Effector memory CD4-positive, alpha-beta T cell (primary cell): ENCODE results near the gene UBTF.
"Not testable (repeated sequence)": the region's sequence is repeated elsewhere in the genome, so short reads cannot be mapped to it uniquely, and the experiment has no call there.

Experiments used
- DNase-seq, 3 donors: peaks; one replicate each; pipeline ENCODE4 v3.0.0-alpha.2; 2020
- H3K27ac ChIP-seq: 2 replicates; pipeline ENCODE4 v1.7.0; 2013; ENCODE audit warnings: mild to moderate bottlenecking, low read length, moderate library complexity; ENCODE audit not compliant: insufficient read depth, poor library complexity, severe bottlenecking
- H3K27me3 ChIP-seq: replicated peaks from 2 replicates; pipeline ENCODE4 v1.7.0; 2013; ENCODE audit warnings: mild to moderate bottlenecking, low read length; ENCODE audit not compliant: insufficient read depth, control insufficient read depth, poor library complexity, severe bottlenecking
- H3K36me3 ChIP-seq: 2 replicates; pipeline ENCODE4 v1.7.0; 2013; ENCODE audit warnings: mild to moderate bottlenecking, low read length, moderate library complexity; ENCODE audit not compliant: control insufficient read depth, insufficient read depth
- H3K4me1 ChIP-seq: 2 replicates; pipeline ENCODE4 v1.7.0; 2013; ENCODE audit warnings: low read length, mild to moderate bottlenecking; ENCODE audit not compliant: control insufficient read depth, insufficient read depth, poor library complexity, severe bottlenecking
- H3K4me3 ChIP-seq: 2 replicates; pipeline ENCODE4 v1.7.0; 2013; ENCODE audit warnings: low read length, low read depth, mild to moderate bottlenecking; ENCODE audit not compliant: insufficient read depth, poor library complexity, severe bottlenecking
- H3K9me3 ChIP-seq: 2 replicates; pipeline ENCODE4 v1.7.0; 2013; ENCODE audit warnings: mild to moderate bottlenecking, low read length, moderate library complexity; ENCODE audit not compliant: control insufficient read depth

The UBTF gene

DNA sequence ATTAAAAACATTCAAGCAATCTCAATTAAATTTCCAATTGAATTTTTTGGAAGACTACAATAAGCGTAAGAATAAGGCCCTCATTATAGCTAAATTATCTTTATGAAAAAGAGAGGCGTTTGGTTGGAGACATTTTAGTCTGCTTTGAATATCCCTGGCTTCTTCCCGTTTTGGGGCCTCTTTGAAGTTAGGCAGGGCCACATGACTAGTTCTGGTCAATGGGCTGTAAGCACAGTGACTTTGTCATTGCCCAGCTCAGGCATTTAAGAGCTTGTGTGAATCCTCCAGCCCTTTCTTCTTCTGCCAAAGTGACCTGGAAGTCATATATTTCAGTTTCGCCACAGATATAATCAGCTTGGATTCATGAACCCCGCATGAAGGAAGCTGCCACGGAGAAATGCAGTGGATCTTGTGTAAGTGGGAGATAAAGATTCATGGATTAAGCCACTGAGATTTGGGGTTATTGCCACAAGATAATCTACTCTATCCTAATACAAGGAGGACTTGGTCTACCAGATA is 21.7 kb upstream of the UBTF start:
- Histone ChIP-seq H3K4me1 (peaks cover 7% of the 10 kb centered on the region), H3K27ac (no peak overlapping the region)
- no peak for DNase-seq

GRCh38 chr17:44237886-44238285 is 18.4 kb upstream of the UBTF start:
- not testable (repeated sequence) for H3K4me1 ChIP-seq, H3K27ac ChIP-seq, H3K36me3 ChIP-seq, H3K4me3 ChIP-seq, DNase-seq, H3K9me3 ChIP-seq, H3K27me3 ChIP-seq

More for the DNA sequence above, 21.7 kb upstream of the UBTF start:
- no peaks in the 10 kb centered on the region for H3K9me3 ChIP-seq
- no peak overlapping the region for H3K4me3 ChIP-seq
- no peaks in the 10 kb centered on the region for H3K36me3 ChIP-seq
- no peaks in the 10 kb centered on the region for H3K27me3 ChIP-seq

- no peak overlapping the region for H3K27ac ChIP-seq
- no peaks in the 10 kb centered on the region for H3K36me3 ChIP-seq
- no peak for DNase-seq
- no peaks in the 10 kb centered on the region for H3K9me3 ChIP-seq
- H3K27me3 ChIP-seq = no peaks in the 10 kb centered on the region
- no peaks in the 10 kb centered on the region for H3K4me1 ChIP-seq
- H3K4me3 ChIP-seq = no peak overlapping the region
Observed at GRCh38 chr17:44236444-44236991, 17.0 kb upstream of the UBTF start.

DNA sequence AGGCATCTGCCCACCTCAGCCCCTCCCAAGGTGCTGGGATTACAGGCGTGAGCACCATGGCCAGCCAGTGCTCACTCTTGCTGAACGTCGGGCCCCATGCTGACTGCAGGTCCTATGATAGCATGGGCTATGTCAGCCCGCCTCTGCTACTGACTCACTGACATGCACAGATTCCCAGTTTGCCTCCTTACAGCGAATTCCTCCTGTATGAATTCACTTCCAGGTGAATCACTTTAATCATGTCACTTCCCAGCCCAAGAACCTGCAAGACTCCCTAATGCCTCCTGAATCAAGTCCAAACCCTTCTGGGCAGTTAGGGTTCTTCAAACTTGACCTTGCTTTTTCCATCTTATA is 16.1 kb upstream of the UBTF start:
- no peak overlapping the region for H3K27ac ChIP-seq
- no peak overlapping the region for H3K4me3 ChIP-seq
- DNase-seq = no peak
- no peaks in the 10 kb centered on the region for H3K27me3 ChIP-seq
- no peaks in the 10 kb centered on the region for H3K36me3 ChIP-seq
- no peaks in the 10 kb centered on the region for H3K4me1 ChIP-seq
- H3K9me3 ChIP-seq = no peaks in the 10 kb centered on the region

DNA sequence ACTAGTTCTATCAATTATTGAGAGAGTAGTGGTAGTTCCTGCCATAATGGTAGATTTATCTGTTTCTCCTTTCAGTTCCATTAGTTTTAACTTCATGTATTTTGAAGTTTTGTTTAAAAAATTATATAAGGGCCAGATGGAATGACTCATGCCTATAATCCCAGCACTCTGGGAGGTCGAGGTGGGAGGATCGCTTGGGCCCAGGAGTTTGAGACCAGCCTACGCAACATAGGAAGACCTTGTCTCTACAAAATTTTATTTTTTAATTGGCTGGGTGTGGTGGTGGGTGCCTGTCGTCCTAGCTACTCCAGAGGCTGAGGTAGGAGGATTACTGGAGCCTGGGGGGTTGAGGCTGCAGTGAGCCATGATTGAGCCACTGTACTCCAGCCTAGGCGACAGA is 14.1 kb upstream of the UBTF start:
- Histone ChIP-seq H3K4me1 (no peaks in the 10 kb centered on the region), H3K9me3 (no peaks in the 10 kb centered on the region), H3K27ac (no peak overlapping the region), H3K36me3 (no peaks in the 10 kb centered on the region), H3K4me3 (no peak overlapping the region), H3K27me3 (no peaks in the 10 kb centered on the region)
- no peak for DNase-seq

DNA sequence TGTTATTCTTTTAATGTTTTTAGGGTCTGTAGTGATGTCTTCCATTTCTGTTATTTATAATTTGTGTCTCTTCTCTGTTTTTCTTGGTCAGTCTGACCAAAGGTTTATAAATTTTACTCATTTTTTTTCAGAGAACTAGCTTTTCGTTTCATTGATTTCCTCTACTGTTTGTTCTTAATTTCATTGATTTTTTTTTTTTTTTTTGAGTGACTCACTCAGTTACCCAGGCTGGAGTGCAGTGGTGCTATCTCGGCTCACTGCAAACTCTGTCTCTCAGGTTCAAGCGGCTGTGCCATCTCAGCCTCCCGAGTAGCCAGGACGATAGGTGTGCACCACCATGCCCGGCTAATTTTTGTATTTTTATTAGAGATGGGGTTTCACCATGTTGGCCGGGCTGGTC is 12.6 kb upstream of the UBTF start:
- Histone ChIP-seq H3K27me3 (no peaks in the 10 kb centered on the region), H3K4me1 (no peaks in the 10 kb centered on the region), H3K27ac (no peak overlapping the region), H3K36me3 (no peaks in the 10 kb centered on the region), H3K9me3 (no peaks in the 10 kb centered on the region), H3K4me3 (no peak overlapping the region)
- no peak for DNase-seq

DNA sequence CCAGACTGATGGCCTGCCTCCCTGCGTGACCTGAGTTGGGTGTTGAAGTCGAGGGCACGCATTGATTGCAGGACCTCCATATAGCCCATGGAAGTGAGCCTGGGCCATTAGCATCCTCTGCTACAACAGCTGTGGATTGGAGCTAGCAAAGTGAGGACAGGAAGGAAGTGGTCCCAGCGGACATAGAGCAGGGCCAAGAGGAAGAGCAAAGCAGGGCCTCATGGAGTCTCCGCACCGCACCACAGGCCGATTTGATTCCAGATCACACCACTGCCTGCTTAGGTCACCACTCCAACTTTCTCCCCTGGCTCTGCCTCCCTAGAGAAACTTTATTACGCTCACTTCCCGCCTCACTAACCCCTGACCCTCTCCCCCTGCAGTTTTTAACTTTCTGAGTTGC is 10.7 kb upstream of the UBTF start:
- H3K27me3 ChIP-seq = no peaks in the 10 kb centered on the region
- no peaks in the 10 kb centered on the region for H3K36me3 ChIP-seq
- no peak overlapping the region for H3K4me3 ChIP-seq
- no peaks in the 10 kb centered on the region for H3K9me3 ChIP-seq
- no peak for DNase-seq
- H3K4me1 ChIP-seq = no peaks in the 10 kb centered on the region
- no peak overlapping the region for H3K27ac ChIP-seq

DNA sequence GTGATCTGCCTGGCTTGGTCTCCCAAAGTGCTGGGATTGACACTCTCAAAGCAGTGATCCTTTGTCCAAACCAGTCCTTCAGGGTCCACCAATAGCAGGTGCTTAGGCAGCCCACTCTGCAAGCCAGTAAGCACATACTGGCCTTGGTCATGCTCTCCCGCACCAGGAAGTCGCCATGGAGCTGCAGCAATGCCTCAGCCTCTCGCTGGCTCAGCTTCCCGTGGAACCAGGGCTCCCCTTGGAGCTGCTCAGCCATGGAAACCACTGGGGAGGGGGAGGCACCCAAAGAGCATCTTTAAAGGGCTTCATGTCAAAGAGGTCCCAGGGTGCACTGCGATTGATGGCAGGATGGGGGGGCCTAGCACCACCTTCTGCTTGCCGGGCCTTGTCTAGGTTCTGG is 9.6 kb upstream of the UBTF start:
- no peaks in the 10 kb centered on the region for H3K27me3 ChIP-seq
- DNase-seq = no peak

GRCh38 chr17:44223541-44224071 is 4.1 kb upstream of the UBTF start:
- DNase-seq = no peak
- H3K27ac ChIP-seq = no peak overlapping the region
- no peaks in the 10 kb centered on the region for H3K27me3 ChIP-seq
- H3K36me3 ChIP-seq = no peaks in the 10 kb centered on the region
- H3K4me1 ChIP-seq = no peaks in the 10 kb centered on the region
- no peak overlapping the region for H3K4me3 ChIP-seq
- H3K9me3 ChIP-seq = no peaks in the 10 kb centered on the region

More for the DNA sequence above, 9.6 kb upstream of the UBTF start:
- Histone ChIP-seq H3K4me1 (no peaks in the 10 kb centered on the region), H3K36me3 (no peaks in the 10 kb centered on the region), H3K4me3 (no peak overlapping the region), H3K27ac (no peak overlapping the region), H3K9me3 (no peaks in the 10 kb centered on the region)

- H3K9me3 ChIP-seq = no peaks in the 10 kb centered on the region
- H3K36me3 ChIP-seq = no peaks in the 10 kb centered on the region
- peak overlapping the region; percentile 96 for H3K4me3 ChIP-seq
- peak overlapping the region; percentile 90 for H3K27ac ChIP-seq
- DNase-seq = peak in 2 of 3 donors; percentile 29 to 45
- peaks cover 10% of the 10 kb centered on the region for H3K4me1 ChIP-seq
- no peaks in the 10 kb centered on the region for H3K27me3 ChIP-seq
Observed at GRCh38 chr17:44222112-44222869, 2.8 kb upstream of the UBTF start.
